Calu3 (cell line): ENCODE data around the gene RNF8. TPM values are rescaled to one million over a fixed set of nuclear protein-coding genes. Genes with fewer than 3 reads are reported as not detected.

Experiments used
- BruUV-seq: library from RNA; stranded (reverse); fragments of 400-500 nt; replicated peaks from 2 replicates; lab custom pipeline; 2021; lab: Mats Ljungman, UMichigan
- CTCF ChIA-PET: fragments of 300-600 bp; sonication (Branson Sonifier 250); formaldehyde crosslinking; loops from one replicate; lab custom pipeline; 2022; ENCODE audit warnings: antibody characterized with exemption; lab: Charles Lee
- DNase-seq: peaks from one replicate; pipeline ENCODE4 v3.0.0; 2022
- H3K27ac Mint-ChIP-seq: one replicate; pipeline ENCODE4 v1.8.0; 2022; ENCODE audit warnings: mixed read lengths; ENCODE audit not compliant: unreplicated experiment
- H3K27me3 Mint-ChIP-seq: one replicate; pipeline ENCODE4 v1.8.0; 2022; ENCODE audit warnings: mixed read lengths; ENCODE audit not compliant: unreplicated experiment
- H3K36me3 Mint-ChIP-seq: one replicate; pipeline ENCODE4 v1.8.0; 2022; ENCODE audit warnings: mild to moderate bottlenecking, moderate library complexity, mixed read lengths; ENCODE audit not compliant: insufficient read depth, unreplicated experiment
- H3K4me1 Mint-ChIP-seq: one replicate; pipeline ENCODE4 v1.8.0; 2022; ENCODE audit warnings: mild to moderate bottlenecking, low read depth, mixed read lengths; ENCODE audit not compliant: unreplicated experiment
- H3K4me3 Mint-ChIP-seq: one replicate; pipeline ENCODE4 v1.8.0; 2022; ENCODE audit warnings: mild to moderate bottlenecking, low read depth, moderate library complexity, mixed read lengths; ENCODE audit not compliant: unreplicated experiment
- H3K9me3 Mint-ChIP-seq: one replicate; pipeline ENCODE4 v1.8.0; 2022; ENCODE audit warnings: low read depth, mixed read lengths; ENCODE audit not compliant: unreplicated experiment
- intact Hi-C: fragments of 100-400 bp; cut with micrococcal nuclease; formaldehyde crosslinking; loops from one replicate; pipeline ENCODE4 v1.10.0; 2022; ENCODE audit not compliant: unreplicated experiment
- total RNA-seq: library from RNA; stranded (reverse); gene quantifications from 2 replicates; pipeline ENCODE4 v1.2.3, GENCODE V29; 2022
- TF ChIP-seq, protein P1 (sequence below): fragments of 200-600 bp; IDR thresholded peaks from one replicate; pipeline ENCODE4 v1.8.0; 2022; ENCODE audit warnings: antibody characterized with exemption; ENCODE audit not compliant: unreplicated experiment

The RNF8 gene
- total RNA-seq, 1 experiment from 2014 or later = 17.1 TPM

DNA sequence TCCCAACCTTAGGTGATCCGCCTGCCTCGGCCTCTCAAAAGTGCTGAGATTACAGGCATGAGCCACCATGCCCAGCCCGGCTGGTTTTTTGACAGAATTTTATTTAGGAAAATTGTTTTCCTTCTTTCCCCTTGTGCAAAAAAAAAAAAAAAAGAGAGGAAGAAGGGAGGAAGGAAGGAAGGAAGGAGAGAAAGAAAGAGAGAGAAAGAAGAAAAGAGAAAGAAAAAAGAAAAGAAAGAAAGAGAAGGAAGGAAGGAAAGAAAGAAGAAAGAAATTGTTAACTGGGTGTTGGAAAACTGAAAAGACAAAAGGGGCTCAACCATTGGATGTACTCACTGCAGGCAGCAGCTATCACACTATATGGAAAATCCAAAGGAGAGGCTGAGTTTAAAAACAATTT is 1.4 kb upstream of the RNF8 start:
- TF ChIP-seq, protein P1, sequence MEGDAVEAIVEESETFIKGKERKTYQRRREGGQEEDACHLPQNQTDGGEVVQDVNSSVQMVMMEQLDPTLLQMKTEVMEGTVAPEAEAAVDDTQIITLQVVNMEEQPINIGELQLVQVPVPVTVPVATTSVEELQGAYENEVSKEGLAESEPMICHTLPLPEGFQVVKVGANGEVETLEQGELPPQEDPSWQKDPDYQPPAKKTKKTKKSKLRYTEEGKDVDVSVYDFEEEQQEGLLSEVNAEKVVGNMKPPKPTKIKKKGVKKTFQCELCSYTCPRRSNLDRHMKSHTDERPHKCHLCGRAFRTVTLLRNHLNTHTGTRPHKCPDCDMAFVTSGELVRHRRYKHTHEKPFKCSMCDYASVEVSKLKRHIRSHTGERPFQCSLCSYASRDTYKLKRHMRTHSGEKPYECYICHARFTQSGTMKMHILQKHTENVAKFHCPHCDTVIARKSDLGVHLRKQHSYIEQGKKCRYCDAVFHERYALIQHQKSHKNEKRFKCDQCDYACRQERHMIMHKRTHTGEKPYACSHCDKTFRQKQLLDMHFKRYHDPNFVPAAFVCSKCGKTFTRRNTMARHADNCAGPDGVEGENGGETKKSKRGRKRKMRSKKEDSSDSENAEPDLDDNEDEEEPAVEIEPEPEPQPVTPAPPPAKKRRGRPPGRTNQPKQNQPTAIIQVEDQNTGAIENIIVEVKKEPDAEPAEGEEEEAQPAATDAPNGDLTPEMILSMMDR = no peak
- Mint-ChIP-seq H3K4me3 (no peak overlapping the region), H3K27me3 (no peaks in the 10 kb centered on the region), H3K4me1 (peaks cover 19% of the 10 kb centered on the region), H3K27ac (no peak overlapping the region), H3K9me3 (no peaks in the 10 kb centered on the region), H3K36me3 (peaks cover 20% of the 10 kb centered on the region)
- BruUV-seq = no TSS peak
- intact Hi-C loops = no loop called here
- DNase-seq = no peak
- CTCF ChIA-PET = no interaction called here

DNA sequence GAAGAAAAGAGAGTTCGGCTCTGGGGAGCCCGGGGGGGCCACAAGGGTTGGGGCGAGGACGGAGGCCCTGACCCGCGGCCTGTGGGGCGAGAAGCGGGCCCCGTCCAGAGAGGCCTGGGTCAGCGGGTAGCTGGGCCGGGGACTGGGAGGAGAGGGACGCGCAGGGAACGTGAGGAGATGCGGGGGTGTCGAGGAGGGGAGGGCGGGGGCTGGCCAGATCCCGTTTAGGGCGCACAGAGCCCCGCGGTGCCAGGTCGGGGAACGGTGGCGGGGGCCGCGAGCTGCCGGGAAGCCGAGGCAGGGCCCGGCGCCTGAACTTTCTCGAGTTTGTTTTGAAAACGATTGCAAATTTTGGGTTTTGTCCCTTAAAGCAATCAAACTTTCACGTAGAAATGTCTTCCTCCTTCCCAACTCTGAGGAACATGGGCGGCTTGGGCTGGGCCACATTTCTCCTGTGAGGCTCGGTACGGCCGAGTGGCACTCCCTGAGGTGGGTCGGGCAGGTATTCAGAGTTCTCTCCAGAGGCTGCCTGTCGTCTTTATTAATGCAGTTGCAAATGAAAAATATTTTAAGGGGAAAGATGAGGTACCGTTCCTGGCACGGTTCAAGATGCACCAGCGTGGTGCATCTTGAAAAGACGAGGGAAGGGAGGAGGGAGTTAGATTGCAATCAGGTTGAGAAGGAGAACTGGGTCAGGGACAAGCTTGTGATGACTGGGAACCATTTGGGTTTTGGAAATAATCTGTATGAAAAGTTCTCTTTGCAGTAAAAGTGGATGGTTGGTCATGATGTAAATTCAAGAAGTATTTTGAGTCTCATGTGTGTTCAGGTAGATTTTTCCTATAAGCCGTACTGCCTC is 972 bp downstream of the RNF8 start:
- no TSS peak for BruUV-seq
- peak; percentile 31 for DNase-seq

DNA sequence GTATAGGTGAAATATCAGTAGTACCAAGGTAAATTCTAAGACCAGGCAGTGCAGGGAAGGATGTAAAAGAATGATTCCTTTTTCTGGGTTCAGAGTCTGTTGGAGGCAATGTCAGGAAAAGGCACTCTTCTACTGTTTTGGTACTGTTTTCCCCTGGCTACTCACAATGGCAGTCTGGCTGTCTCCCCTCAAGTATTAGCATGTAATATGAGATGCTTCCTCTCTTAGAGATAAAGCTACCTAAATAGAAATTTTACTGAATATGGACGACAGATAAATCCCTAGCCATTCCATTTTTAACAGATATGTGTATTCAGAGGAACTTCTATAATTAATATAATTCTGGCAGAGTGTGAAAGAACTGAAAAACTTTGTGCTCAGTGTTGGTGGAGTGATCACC is 3.5 kb downstream of the RNF8 start:
- intact Hi-C loops = no loop called here
- TF ChIP-seq, protein P1 = no peak
- BruUV-seq = no TSS peak

More for the DNA sequence above, 972 bp downstream of the RNF8 start:
- H3K9me3 Mint-ChIP-seq = no peaks in the 10 kb centered on the region
- peak overlapping the region; percentile 97 for H3K4me3 Mint-ChIP-seq
- peaks cover 31% of the 10 kb centered on the region for H3K4me1 Mint-ChIP-seq
- TF ChIP-seq, protein P1 = no peak
- intact Hi-C loops = no loop called here
- CTCF ChIA-PET = interaction anchor here (0.7 kb wide), 1 partner anchor 19 kb away, joined by 3 read pairs; no protein-coding TSS in a partner anchor
- no peaks in the 10 kb centered on the region for H3K27me3 Mint-ChIP-seq
- H3K27ac Mint-ChIP-seq = peak overlapping the region; percentile 84
- H3K36me3 Mint-ChIP-seq = peaks cover 20% of the 10 kb centered on the region

DNA sequence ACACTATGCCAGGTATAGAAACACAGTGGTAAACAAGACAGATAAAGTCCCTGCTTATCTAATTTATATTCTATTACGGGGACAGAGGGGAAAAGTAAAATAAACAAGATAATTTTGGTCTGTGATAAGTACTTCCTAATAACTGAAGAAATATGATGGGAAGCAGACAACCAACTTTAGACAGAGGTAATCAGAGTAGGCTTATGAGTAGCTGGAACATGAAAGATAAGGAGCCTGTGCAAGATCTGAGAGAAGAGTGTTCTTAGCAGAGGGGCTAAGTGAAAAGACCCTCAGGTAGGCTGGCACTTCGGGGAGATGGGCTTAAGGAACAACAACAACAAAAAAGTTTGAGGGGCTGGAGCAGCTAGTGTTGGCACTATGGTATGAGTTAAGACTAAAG is 4.1 kb downstream of the RNF8 start:
- no peak overlapping the region for H3K27ac Mint-ChIP-seq
- no peaks in the 10 kb centered on the region for H3K9me3 Mint-ChIP-seq
- TF ChIP-seq, protein P1 = no peak
- CTCF ChIA-PET = interaction anchor here (0.6 kb wide), 1 partner anchor 327 kb away, joined by 5 read pairs; no protein-coding TSS in a partner anchor
- BruUV-seq = no TSS peak
- peaks cover 31% of the 10 kb centered on the region for H3K4me1 Mint-ChIP-seq
- intact Hi-C loops = no loop called here
- H3K4me3 Mint-ChIP-seq = no peak overlapping the region
- peaks cover 20% of the 10 kb centered on the region for H3K36me3 Mint-ChIP-seq
- DNase-seq = no peak
- no peaks in the 10 kb centered on the region for H3K27me3 Mint-ChIP-seq

More for the DNA sequence above, 3.5 kb downstream of the RNF8 start:
- no peak for DNase-seq
- no peaks in the 10 kb centered on the region for H3K9me3 Mint-ChIP-seq
- CTCF ChIA-PET = no interaction called here
- H3K27me3 Mint-ChIP-seq = no peaks in the 10 kb centered on the region
- no peak overlapping the region for H3K27ac Mint-ChIP-seq
- H3K4me1 Mint-ChIP-seq = peaks cover 31% of the 10 kb centered on the region
- peaks cover 20% of the 10 kb centered on the region for H3K36me3 Mint-ChIP-seq
- H3K4me3 Mint-ChIP-seq = no peak overlapping the region
